Osteocyte (in vitro differentiated cells): ENCODE results near the gene STON2. TPM values are rescaled to one million over a fixed set of nuclear protein-coding genes. Genes with fewer than 3 reads are reported as not detected.

Source experiments
- DNase-seq: peaks from one replicate; pipeline ENCODE4 v3.0.0; 2021; ENCODE audit warnings: mixed read lengths; ENCODE audit not compliant: unreplicated experiment; ENCODE audit errors: extremely low spot score
- H3K27ac Mint-ChIP-seq: one replicate; pipeline ENCODE4 v1.8.0; 2021; ENCODE audit warnings: mild to moderate bottlenecking, mixed read lengths; ENCODE audit not compliant: unreplicated experiment
- H3K27me3 Mint-ChIP-seq: one replicate; pipeline ENCODE4 v1.8.0; 2021; ENCODE audit warnings: mixed read lengths; ENCODE audit not compliant: unreplicated experiment
- H3K36me3 Mint-ChIP-seq: one replicate; pipeline ENCODE4 v1.8.0; 2021; ENCODE audit warnings: mixed read lengths; ENCODE audit not compliant: unreplicated experiment
- H3K4me1 Mint-ChIP-seq: one replicate; pipeline ENCODE4 v1.8.0; 2021; ENCODE audit warnings: mixed read lengths; ENCODE audit not compliant: unreplicated experiment
- H3K4me3 Mint-ChIP-seq: one replicate; pipeline ENCODE4 v1.8.0; 2021; ENCODE audit warnings: mild to moderate bottlenecking, moderate library complexity, mixed read lengths; ENCODE audit not compliant: unreplicated experiment
- H3K9me3 Mint-ChIP-seq: one replicate; pipeline ENCODE4 v1.8.0; 2021; ENCODE audit warnings: mixed read lengths; ENCODE audit not compliant: unreplicated experiment
- total RNA-seq: library from RNA; stranded (reverse); gene quantifications from 2 replicates; pipeline ENCODE4 v1.2.1, GENCODE V29; 2021
- TF ChIP-seq, protein P1 (sequence below): fragments of 200-600 bp; sonication (generic); IDR thresholded peaks from 2 replicates; pipeline ENCODE4 v1.5.0; 2021; ENCODE audit warnings: antibody characterized with exemption, mild to moderate bottlenecking, moderate library complexity

The STON2 gene
- total RNA-seq, 1 donor from 2014 or later, result not detected

DNA sequence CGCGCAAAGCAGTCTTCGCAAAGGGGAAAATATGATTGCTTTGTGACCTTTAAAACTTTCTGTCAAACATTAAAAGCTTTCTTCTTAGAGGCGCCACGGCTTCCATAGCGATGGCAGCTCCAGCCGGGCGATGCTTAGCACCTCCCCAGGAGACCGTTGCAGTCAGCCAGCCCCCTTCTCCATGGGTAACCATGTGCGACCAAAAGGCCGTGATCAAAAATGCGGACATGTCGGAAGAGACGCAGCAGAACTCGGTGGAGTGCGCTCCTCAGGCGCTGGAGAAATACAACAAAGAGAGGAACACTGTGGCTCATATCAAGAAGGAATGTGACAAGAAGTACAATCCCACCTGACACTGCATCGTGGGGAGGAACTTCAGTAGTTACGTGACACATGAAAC is 12.7 kb upstream of the STON2 start:
- H3K4me1 Mint-ChIP-seq, result no peaks in the 10 kb centered on the region

DNA sequence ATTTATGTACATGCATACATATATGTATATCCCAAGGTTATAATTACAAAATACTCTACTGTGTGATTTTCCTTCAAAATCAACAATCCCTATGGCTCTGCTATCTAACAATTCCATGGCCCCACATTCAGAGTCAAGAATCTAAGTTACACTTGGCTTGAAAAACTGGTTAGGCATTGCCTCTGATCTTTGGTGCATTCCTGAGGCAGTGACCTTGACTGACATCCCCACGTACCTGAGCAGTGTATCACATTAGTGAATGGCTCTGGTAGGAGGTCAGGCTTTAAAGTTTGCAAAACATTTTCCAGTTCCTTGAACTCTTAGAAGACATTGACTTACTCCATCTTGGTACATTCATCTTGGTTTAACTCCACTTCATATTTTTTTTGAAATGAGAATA is 8.5 kb upstream of the STON2 start:
- TF ChIP-seq, protein P1, sequence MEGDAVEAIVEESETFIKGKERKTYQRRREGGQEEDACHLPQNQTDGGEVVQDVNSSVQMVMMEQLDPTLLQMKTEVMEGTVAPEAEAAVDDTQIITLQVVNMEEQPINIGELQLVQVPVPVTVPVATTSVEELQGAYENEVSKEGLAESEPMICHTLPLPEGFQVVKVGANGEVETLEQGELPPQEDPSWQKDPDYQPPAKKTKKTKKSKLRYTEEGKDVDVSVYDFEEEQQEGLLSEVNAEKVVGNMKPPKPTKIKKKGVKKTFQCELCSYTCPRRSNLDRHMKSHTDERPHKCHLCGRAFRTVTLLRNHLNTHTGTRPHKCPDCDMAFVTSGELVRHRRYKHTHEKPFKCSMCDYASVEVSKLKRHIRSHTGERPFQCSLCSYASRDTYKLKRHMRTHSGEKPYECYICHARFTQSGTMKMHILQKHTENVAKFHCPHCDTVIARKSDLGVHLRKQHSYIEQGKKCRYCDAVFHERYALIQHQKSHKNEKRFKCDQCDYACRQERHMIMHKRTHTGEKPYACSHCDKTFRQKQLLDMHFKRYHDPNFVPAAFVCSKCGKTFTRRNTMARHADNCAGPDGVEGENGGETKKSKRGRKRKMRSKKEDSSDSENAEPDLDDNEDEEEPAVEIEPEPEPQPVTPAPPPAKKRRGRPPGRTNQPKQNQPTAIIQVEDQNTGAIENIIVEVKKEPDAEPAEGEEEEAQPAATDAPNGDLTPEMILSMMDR, result no peak
- Mint-ChIP-seq H3K9me3 (peaks cover 3% of the 10 kb centered on the region), H3K27me3 (no peaks in the 10 kb centered on the region), H3K4me3 (no peak overlapping the region), H3K27ac (no peak overlapping the region), H3K4me1 (no peaks in the 10 kb centered on the region), H3K36me3 (no peaks in the 10 kb centered on the region)
- no peak for DNase-seq

More for the DNA sequence above, 12.7 kb upstream of the STON2 start:
- TF ChIP-seq, protein P1, result no peak
- Mint-ChIP-seq H3K27me3 (no peaks in the 10 kb centered on the region), H3K4me3 (no peak overlapping the region), H3K27ac (no peak overlapping the region), H3K36me3 (no peaks in the 10 kb centered on the region), H3K9me3 (peaks cover 5% of the 10 kb centered on the region)
- no peak for DNase-seq

DNA sequence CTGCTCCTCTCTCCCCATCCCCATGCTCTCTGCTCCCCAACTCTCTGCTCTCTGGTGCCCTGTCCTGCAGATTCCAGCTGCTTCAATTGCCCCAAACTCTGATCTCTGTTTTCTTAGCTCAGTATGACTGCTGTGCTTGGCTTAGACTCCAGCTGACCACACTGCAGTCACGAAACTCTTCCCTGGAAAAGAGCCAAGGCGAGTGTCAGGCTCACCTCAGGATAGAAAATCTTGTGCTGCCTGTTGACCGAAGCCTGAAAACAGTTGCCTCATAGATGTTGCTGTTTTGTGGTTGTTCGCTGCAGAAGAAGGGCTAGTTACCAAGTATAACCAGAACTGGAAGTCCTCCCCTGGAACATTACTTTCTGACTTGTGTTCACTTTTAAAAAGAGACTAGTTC is 6.7 kb upstream of the STON2 start:
- Mint-ChIP-seq H3K4me3 (no peak overlapping the region), H3K27me3 (no peaks in the 10 kb centered on the region), H3K4me1 (no peaks in the 10 kb centered on the region), H3K36me3 (no peaks in the 10 kb centered on the region), H3K9me3 (peaks cover 4% of the 10 kb centered on the region), H3K27ac (no peak overlapping the region)
- no peak for DNase-seq
- TF ChIP-seq, protein P1, result no peak

DNA sequence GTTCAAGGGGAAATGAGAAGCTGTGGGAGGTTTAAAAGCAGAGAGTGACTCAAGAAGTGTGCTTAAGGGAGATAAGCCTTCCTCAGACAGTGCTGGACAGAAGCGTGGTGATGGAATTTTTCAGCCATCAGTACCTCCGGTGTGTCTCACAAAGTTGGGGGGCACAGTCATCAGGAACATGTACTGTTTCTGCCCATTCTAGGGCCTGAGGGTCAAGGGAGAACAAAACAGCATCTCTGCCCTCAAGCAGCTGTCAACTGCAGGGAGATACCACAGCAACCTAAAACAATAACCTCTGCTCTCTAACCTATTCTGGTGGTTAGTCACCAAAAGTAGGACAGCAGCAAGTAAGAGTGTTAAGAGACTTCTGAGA is 2.0 kb upstream of the STON2 start:
- H3K36me3 Mint-ChIP-seq, result no peaks in the 10 kb centered on the region
- no peaks in the 10 kb centered on the region for H3K4me1 Mint-ChIP-seq
- no peak overlapping the region for H3K27ac Mint-ChIP-seq
- no peak overlapping the region for H3K4me3 Mint-ChIP-seq
- H3K27me3 Mint-ChIP-seq, result no peaks in the 10 kb centered on the region
- DNase-seq, result no peak
- peaks cover 6% of the 10 kb centered on the region for H3K9me3 Mint-ChIP-seq
- TF ChIP-seq, protein P1, result no peak

DNA sequence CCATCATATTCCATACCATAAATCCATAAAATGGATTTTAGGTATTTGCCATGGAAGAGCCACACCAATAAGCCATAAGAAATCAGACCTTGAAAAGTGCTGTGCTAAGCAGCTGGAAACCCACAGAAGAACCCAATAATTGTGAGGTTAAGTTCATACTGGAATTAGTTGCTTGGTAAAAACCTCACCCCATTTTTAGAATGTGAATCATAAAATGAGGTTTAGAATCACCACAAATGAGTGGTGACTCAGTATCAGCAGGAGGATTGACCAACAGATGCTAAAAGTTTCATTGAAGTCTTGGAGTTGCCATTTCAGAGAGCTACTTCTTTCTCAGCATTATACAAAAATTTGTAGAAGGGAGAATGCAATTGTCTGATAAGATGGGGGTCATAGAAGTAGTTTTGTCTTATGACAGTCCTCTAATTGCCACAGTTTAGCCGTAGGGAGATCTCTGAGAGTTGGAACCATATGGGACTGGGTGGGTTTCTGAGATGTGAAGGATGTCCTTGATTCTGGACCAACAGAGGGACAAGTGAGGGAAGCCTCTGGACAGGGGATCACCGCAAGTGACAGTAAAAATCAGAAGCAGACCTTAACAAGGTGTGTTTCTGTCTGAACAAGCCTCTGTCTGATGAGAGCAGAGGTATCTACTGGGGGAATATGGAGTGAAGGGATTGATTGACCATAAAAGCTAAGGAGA is 1.4 kb upstream of the STON2 start:
- Mint-ChIP-seq H3K27ac (no peak overlapping the region), H3K4me1 (no peaks in the 10 kb centered on the region), H3K9me3 (peaks cover 6% of the 10 kb centered on the region), H3K4me3 (no peak overlapping the region), H3K36me3 (no peaks in the 10 kb centered on the region), H3K27me3 (no peaks in the 10 kb centered on the region)
- DNase-seq, result no peak
- TF ChIP-seq, protein P1, result no peak
